OCI-LY7 (cell line): ENCODE results near the gene SFI1.

Experiments
- CTCF ChIP-seq: fragments of 200-600 bp; sonication (generic); conservative IDR thresholded peaks from 2 replicates; pipeline ENCODE4 v1.5.1; 2014; ENCODE audit warnings: mild to moderate bottlenecking, antibody characterized with exemption, low read length, moderate library complexity, mixed read lengths
- EZH2phosphoT487 ChIP-seq: fragments of 200-600 bp; sonication (generic); IDR thresholded peaks from 2 replicates; pipeline ENCODE4 v1.6.1; 2018; ENCODE audit warnings: low read depth, borderline replicate concordance, mild to moderate bottlenecking, mixed run types, antibody characterized with exemption, low read length, moderate library complexity, mixed read lengths

GRCh38 chr22:31465307-31465706 lies 31.0 kb upstream of the SFI1 start:
- TF ChIP-seq EZH2phosphoT487 (no peak), CTCF (no peak)
